SK-N-SH (cell line): ENCODE results near the gene EMP2. TPM values are rescaled to one million over a fixed set of nuclear protein-coding genes. Genes with fewer than 3 reads are reported as not detected.

Experiments
- CTCF ChIA-PET: fragments of 300-600, 350-600 bp; formaldehyde crosslinking; extraction: SDS; loops from one replicate; lab custom pipeline; 2021; lab: Yijun Ruan, JAX
- POLR2A ChIA-PET: fragments of 350-600 bp; sonication (Branson Sonifier 250); formaldehyde crosslinking; extraction: SDS; loops from one replicate; lab custom pipeline; 2020; ENCODE audit warnings: antibody characterized with exemption, inconsistent platforms; lab: Yijun Ruan, JAX
- DNase-seq: peaks from one replicate; pipeline ENCODE4 v3.0.0; 2012
- H2AFZ ChIP-seq: fragments of 200-600 bp; sonication (generic); 2 replicates; pipeline ENCODE4 v1.8.1; 2016; ENCODE audit warnings: antibody characterized with exemption, mild to moderate bottlenecking, low read depth
- H3F3A ChIP-seq: fragments of 200-600 bp; sonication (generic); replicated peaks from 2 replicates; pipeline ENCODE3; 2016; ENCODE audit warnings: antibody characterized with exemption, mild to moderate bottlenecking; ENCODE audit not compliant: insufficient read depth
- H3K27ac ChIP-seq, 2 experiments: fragments of 200-500 bp in 1 of 2; fragments of 200-600 bp in 1 of 2; sonication (Bioruptor generic) in 1 of 2; sonication (generic), shearing (Covaris generic) in 1 of 2; 2 replicates each; pipeline versions ENCODE4 v1.5.1 to v1.6.1; 2014 to 2016; ENCODE audit warnings: low read depth in 2 of 2, inconsistent platforms in 1 of 2, low read length in 1 of 2, mild to moderate bottlenecking in 1 of 2, mixed read lengths in 1 of 2
- H3K27me3 ChIP-seq: fragments of 200-600 bp; sonication (generic), shearing (Covaris generic); 2 replicates; pipeline ENCODE4 v1.6.1; 2016; ENCODE audit warnings: mixed run types; ENCODE audit not compliant: insufficient read depth
- H3K36me3 ChIP-seq, 2 experiments: fragments of 200-500 bp in 1 of 2; fragments of 200-600 bp in 1 of 2; sonication (Bioruptor generic) in 1 of 2; sonication (generic) in 1 of 2; replicated peaks in 1 of 2; 2 replicates each; pipeline versions ENCODE3 to v1.5.1; 2014 to 2016; ENCODE audit warnings: low read length in 1 of 2, mild to moderate bottlenecking in 1 of 2; ENCODE audit not compliant: insufficient read depth in 2 of 2, control insufficient read depth in 1 of 2
- H3K4me1 ChIP-seq, 2 experiments: fragments of 200-500 bp in 1 of 2; fragments of 200-600 bp in 1 of 2; sonication (Bioruptor generic) in 1 of 2; sonication (generic), shearing (Covaris generic) in 1 of 2; 2 replicates each; pipeline versions ENCODE4 v1.5.1 to v1.6.1; 2014 to 2016; ENCODE audit warnings: low read depth in 1 of 2, low read length in 1 of 2, mixed run types in 1 of 2; ENCODE audit not compliant: insufficient read depth in 2 of 2, control insufficient read depth in 1 of 2
- H3K4me2 ChIP-seq: fragments of 200-600 bp; sonication (generic), shearing (Covaris generic); 2 replicates; pipeline ENCODE4 v1.6.1; 2017; ENCODE audit warnings: mixed run types
- H3K4me3 ChIP-seq, 2 experiments: fragments of 200-500 bp in 1 of 2; fragments of 200-600 bp in 1 of 2; sonication (Bioruptor generic) in 1 of 2; sonication (generic), shearing (Covaris generic) in 1 of 2; 2 replicates each; pipeline versions ENCODE4 v1.5.1 to v1.8.1; 2014 to 2016; ENCODE audit warnings: low read depth in 2 of 2, inconsistent platforms in 1 of 2, low read length in 1 of 2, mild to moderate bottlenecking in 1 of 2, mixed read lengths in 1 of 2, moderate library complexity in 1 of 2
- H3K79me2 ChIP-seq: fragments of 200-600 bp; sonication (generic); 2 replicates; pipeline ENCODE4 v1.8.1; 2017; ENCODE audit warnings: mild to moderate bottlenecking; ENCODE audit not compliant: insufficient read depth
- H3K9ac ChIP-seq: fragments of 200-600 bp; sonication (generic); 2 replicates; pipeline ENCODE4 v1.6.1; 2017; ENCODE audit warnings: mixed run types
- H3K9me2 ChIP-seq: fragments of 200-600 bp; sonication (generic); 2 replicates; pipeline ENCODE4 v1.6.1; 2017; ENCODE audit warnings: mixed run types
- H3K9me3 ChIP-seq: fragments of 200-600 bp; sonication (generic); 2 replicates; pipeline ENCODE4 v1.6.1; 2017; ENCODE audit warnings: mixed run types, mild to moderate bottlenecking, moderate library complexity
- H4K20me1 ChIP-seq: fragments of 200-600 bp; sonication (generic); 2 replicates; pipeline ENCODE4 v1.6.1; 2017; ENCODE audit warnings: mild to moderate bottlenecking, mixed run types; ENCODE audit not compliant: insufficient read depth
- FOSL2 ChIP-seq: IDR thresholded peaks from 2 replicates; pipeline ENCODE4 v1.4.0; 2012; ENCODE audit warnings: low read depth, mild to moderate bottlenecking, moderate library complexity, borderline replicate concordance
- GATA2 ChIP-seq: sonication (generic); formaldehyde crosslinking; IDR thresholded peaks from 2 replicates; pipeline ENCODE4 v1.5.0; 2020; ENCODE audit warnings: mild to moderate bottlenecking, missing genetic modification reagents
- JUND ChIP-seq: IDR thresholded peaks from 2 replicates; pipeline ENCODE4 v1.4.0; 2012
- MEF2A ChIP-seq: IDR thresholded peaks from 2 replicates; pipeline ENCODE4 v1.4.0; 2012; ENCODE audit warnings: low read depth, borderline replicate concordance
- NRF1 ChIP-seq: IDR thresholded peaks from 2 replicates; pipeline ENCODE4 v1.6.1; 2012; ENCODE audit warnings: low read depth, mild to moderate bottlenecking, low read length
- RXRA ChIP-seq: IDR thresholded peaks from 2 replicates; pipeline ENCODE4 v1.4.0; 2012; ENCODE audit warnings: low read depth, mild to moderate bottlenecking, borderline replicate concordance
- TCF12 ChIP-seq: IDR thresholded peaks from 2 replicates; pipeline ENCODE4 v1.4.0; 2012
- TEAD4 ChIP-seq: IDR thresholded peaks from 2 replicates; pipeline ENCODE4 v1.4.0; 2012; ENCODE audit warnings: mild to moderate bottlenecking, borderline replicate concordance; ENCODE audit not compliant: insufficient read depth
- WGBS: methylation state at CpG from one replicate; pipeline ENCODE4 v1.1.6; 2017; ENCODE audit warnings: low lambda C conversion rate; 5-methylcytosine and 5-hydroxymethylcytosine counted together
- polyA plus RNA-seq, 3 experiments: library from polyadenylated mRNA; depleted of rRNA; stranded (reverse); fragments of >200 nt; gene quantifications; 2 replicates each; pipeline ENCODE4 v1.2.3, GENCODE V29; 2012
- TF ChIP-seq, protein P1 (sequence below): IDR thresholded peaks from 2 replicates; pipeline ENCODE4 v1.4.0; 2012; ENCODE audit warnings: low read depth
- TF ChIP-seq, protein P2 (sequence below): fragments of 200-600 bp; sonication (generic); IDR thresholded peaks from 2 replicates; pipeline ENCODE4 v1.6.1; 2017; ENCODE audit warnings: antibody characterized with exemption, mild to moderate bottlenecking, moderate library complexity
- TF ChIP-seq, protein P3 (sequence below): IDR thresholded peaks from 2 replicates; pipeline ENCODE4 v1.4.0; 2012; ENCODE audit warnings: low read depth, borderline replicate concordance
- TF ChIP-seq, protein P4 (sequence below): fragments of 150-350 bp; IDR thresholded peaks from 2 replicates; pipeline ENCODE4 v1.6.1; 2017; ENCODE audit warnings: antibody characterized with exemption, low read length, low read depth, borderline replicate concordance
- TF ChIP-seq, protein P5 (sequence below): IDR thresholded peaks from 2 replicates; pipeline ENCODE4 v1.4.0; 2012; ENCODE audit warnings: low read depth, borderline replicate concordance
- TF ChIP-seq, protein P6 (sequence below): IDR thresholded peaks from 2 replicates; pipeline ENCODE4; 2012

The EMP2 gene
- polyA plus RNA-seq, 1 of the 3 experiments (the other 2 are of a cell fraction) = 4.3 TPM

DNA sequence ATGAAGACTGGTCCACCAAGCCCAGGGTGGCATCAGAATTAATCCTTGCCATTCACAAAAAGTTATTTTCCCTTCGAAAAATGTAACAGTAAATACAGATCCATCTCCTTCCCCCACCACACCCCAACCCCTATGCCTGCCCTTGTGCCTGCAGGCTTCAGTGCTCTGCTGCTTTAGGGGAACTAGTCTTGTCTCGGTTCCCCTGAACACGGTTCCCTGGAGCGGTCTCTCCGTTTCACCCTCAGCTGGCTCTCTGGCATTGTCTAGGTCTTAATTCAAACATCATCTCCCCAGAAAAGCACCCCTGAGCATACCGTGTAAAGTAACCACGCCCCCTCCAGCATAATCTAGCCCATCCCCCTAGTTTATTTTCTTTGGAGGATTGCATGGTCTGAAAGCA, 25.8 kb downstream of the EMP2 start:
- ChIA-PET CTCF (interaction anchor here (1.1 kb wide), 1 partner anchor 26 kb away, joined by 3 read pairs; the partner anchor contains the start of gene EMP2), POLR2A (no interaction called here)
- TF ChIP-seq, protein P1, sequence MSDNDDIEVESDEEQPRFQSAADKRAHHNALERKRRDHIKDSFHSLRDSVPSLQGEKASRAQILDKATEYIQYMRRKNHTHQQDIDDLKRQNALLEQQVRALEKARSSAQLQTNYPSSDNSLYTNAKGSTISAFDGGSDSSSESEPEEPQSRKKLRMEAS = no peak
- TF ChIP-seq, protein P2, sequence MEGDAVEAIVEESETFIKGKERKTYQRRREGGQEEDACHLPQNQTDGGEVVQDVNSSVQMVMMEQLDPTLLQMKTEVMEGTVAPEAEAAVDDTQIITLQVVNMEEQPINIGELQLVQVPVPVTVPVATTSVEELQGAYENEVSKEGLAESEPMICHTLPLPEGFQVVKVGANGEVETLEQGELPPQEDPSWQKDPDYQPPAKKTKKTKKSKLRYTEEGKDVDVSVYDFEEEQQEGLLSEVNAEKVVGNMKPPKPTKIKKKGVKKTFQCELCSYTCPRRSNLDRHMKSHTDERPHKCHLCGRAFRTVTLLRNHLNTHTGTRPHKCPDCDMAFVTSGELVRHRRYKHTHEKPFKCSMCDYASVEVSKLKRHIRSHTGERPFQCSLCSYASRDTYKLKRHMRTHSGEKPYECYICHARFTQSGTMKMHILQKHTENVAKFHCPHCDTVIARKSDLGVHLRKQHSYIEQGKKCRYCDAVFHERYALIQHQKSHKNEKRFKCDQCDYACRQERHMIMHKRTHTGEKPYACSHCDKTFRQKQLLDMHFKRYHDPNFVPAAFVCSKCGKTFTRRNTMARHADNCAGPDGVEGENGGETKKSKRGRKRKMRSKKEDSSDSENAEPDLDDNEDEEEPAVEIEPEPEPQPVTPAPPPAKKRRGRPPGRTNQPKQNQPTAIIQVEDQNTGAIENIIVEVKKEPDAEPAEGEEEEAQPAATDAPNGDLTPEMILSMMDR = no peak
- TF ChIP-seq FOSL2 (no peak), TCF12 (no peak), JUND (no peak), TEAD4 (no peak), RXRA (no peak), NRF1 (no peak), GATA2 (CRISPR knock-in tag) (no peak), MEF2A (no peak)
- TF ChIP-seq, protein P3, sequence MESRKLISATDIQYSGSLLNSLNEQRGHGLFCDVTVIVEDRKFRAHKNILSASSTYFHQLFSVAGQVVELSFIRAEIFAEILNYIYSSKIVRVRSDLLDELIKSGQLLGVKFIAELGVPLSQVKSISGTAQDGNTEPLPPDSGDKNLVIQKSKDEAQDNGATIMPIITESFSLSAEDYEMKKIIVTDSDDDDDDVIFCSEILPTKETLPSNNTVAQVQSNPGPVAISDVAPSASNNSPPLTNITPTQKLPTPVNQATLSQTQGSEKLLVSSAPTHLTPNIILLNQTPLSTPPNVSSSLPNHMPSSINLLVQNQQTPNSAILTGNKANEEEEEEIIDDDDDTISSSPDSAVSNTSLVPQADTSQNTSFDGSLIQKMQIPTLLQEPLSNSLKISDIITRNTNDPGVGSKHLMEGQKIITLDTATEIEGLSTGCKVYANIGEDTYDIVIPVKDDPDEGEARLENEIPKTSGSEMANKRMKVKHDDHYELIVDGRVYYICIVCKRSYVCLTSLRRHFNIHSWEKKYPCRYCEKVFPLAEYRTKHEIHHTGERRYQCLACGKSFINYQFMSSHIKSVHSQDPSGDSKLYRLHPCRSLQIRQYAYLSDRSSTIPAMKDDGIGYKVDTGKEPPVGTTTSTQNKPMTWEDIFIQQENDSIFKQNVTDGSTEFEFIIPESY = no peak
- TF ChIP-seq, protein P4, sequence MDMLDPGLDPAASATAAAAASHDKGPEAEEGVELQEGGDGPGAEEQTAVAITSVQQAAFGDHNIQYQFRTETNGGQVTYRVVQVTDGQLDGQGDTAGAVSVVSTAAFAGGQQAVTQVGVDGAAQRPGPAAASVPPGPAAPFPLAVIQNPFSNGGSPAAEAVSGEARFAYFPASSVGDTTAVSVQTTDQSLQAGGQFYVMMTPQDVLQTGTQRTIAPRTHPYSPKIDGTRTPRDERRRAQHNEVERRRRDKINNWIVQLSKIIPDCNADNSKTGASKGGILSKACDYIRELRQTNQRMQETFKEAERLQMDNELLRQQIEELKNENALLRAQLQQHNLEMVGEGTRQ = no peak
- TF ChIP-seq, protein P5, sequence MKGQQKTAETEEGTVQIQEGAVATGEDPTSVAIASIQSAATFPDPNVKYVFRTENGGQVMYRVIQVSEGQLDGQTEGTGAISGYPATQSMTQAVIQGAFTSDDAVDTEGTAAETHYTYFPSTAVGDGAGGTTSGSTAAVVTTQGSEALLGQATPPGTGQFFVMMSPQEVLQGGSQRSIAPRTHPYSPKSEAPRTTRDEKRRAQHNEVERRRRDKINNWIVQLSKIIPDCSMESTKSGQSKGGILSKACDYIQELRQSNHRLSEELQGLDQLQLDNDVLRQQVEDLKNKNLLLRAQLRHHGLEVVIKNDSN = no peak
- TF ChIP-seq, protein P6, sequence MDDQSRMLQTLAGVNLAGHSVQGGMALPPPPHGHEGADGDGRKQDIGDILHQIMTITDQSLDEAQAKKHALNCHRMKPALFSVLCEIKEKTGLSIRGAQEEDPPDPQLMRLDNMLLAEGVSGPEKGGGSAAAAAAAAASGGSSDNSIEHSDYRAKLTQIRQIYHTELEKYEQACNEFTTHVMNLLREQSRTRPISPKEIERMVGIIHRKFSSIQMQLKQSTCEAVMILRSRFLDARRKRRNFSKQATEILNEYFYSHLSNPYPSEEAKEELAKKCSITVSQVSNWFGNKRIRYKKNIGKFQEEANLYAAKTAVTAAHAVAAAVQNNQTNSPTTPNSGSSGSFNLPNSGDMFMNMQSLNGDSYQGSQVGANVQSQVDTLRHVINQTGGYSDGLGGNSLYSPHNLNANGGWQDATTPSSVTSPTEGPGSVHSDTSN = no peak
- Histone ChIP-seq H2AFZ (no peak overlapping the region), H3K9ac (no peak overlapping the region), H3K4me3 (no peak overlapping the region), H3K27ac (no peak overlapping the region), H3K79me2 (no peaks in the 10 kb centered on the region), H3K36me3 (no peaks in the 10 kb centered on the region), H3K4me2 (no peak overlapping the region), H3K9me2 (no peaks in the 10 kb centered on the region), H3K4me1 (peaks cover 0 to 7% of the 10 kb centered on the region in 2 experiments; a peak in 1 of 4 replicates), H3K9me3 (no peaks in the 10 kb centered on the region), H4K20me1 (no peaks in the 10 kb centered on the region), H3F3A (no peaks in the 10 kb centered on the region), H3K27me3 (no peaks in the 10 kb centered on the region)
- WGBS = 83% methylated on average over 7 of the region's 7 CpGs
- DNase-seq = no peak
